Diencephalon (tissue), 1 donor: Measurements from ENCODE around the gene MAPK14. TPM values are rescaled to one million over a fixed set of nuclear protein-coding genes. Genes with fewer than 3 reads are reported as not detected.

Source experiments
- total RNA-seq: library from RNA; depleted of rRNA; stranded (reverse); fragments of >200 nt; gene quantifications from one replicate; pipeline ENCODE4 v1.2.3, GENCODE V29; 2014

Gene MAPK14
- 39.4 TPM for total RNA-seq

DNA sequence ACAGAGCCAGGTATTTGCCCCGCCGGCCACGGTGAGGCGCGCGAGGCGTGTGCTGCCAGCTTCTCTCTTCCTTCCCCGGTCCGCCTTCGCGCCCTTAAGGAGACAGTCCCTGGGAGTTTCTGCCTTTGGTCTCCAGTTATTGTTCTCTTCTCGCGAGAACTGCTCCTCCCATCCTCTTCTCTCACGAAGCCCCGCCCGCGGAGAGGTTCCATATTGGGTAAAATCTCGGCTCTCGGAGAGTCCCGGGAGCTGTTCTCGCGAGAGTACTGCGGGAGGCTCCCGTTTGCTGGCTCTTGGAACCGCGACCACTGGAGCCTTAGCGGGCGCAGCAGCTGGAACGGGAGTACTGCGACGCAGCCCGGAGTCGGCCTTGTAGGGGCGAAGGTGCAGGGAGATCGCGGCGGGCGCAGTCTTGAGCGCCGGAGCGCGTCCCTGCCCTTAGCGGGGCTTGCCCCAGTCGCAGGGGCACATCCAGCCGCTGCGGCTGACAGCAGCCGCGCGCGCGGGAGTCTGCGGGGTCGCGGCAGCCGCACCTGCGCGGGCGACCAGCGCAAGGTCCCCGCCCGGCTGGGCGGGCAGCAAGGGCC, at the start of gene MAPK14:
TSS of gene MAPK14 (plus strand) at position 308 of the 587 bp plus-strand sequence. CDS start 350 bp downstream, outside the sequence.

DNA sequence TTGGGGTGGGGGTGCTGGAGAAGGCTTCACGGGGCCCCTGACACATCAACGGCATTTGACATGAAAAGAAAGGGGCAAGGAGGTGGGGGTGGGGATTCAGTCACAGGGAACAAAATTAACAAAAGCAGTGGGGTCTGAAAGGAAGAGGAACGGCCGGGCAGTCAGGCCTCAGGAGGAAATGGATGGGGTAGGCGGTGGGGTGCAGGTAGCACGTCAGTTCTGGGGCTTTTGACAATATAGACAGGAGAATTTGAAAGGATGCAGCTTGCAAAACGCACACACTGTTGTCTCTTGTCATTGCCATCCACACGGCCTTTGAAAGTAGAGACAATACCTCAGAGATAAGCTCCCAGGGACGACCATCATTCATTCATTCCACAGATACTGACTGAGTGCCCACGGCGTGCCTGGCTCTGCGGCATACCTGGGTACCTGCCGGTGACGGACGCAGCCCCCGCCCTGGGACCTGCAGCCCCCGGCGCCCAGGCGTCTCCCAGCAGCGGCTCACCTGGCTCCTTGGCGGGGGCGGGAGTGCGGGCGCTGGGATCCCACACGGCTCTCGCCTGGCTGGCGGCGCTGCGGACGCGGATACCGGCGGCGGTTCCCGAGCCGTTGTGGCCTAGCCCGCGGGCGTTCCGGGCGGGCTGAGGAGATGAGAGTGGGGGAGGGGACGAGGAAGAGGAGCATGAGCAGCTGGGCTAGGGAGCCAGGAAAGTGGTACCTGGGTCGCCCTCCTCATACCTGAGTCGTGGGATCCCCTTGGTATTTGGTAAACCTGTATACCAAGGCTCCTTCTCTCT, 3.4 kb upstream of the MAPK14 start, which contains the start of gene SLC26A8:
TSS of gene SLC26A8 (minus strand) at position 646 of the 800 bp plus-strand sequence. CDS start 4,934 bp downstream, outside the sequence.

GRCh38 chr6:36129941-36130666, 102.5 kb downstream of the MAPK14 start, which contains the start of gene MAPK13:
Gene MAPK13 (plus strand): TSS chr6:36130513. CDS start chr6:36130583, 70 bp downstream.

Other genes with a start within 250 kb of the MAPK14 start
- gene CLPSL1, start 246.8 kb upstream of the MAPK14 start, total RNA-seq, result not detected
- gene CLPS, start 230.5 kb upstream of the MAPK14 start, total RNA-seq, result not detected
- 2.1 TPM for gene LHFPL5, start 222.5 kb upstream of the MAPK14 start, total RNA-seq
- 87.7 TPM for gene SRPK1, start 106.7 kb upstream of the MAPK14 start, total RNA-seq
- gene SLC26A8, start 3.2 kb upstream of the MAPK14 start, total RNA-seq, result 9.0 TPM
- gene MAPK13, start 102.7 kb downstream of the MAPK14 start, total RNA-seq, result 3.9 TPM
- gene BRPF3, start 168.9 kb downstream of the MAPK14 start, total RNA-seq, result 20.8 TPM
- gene PNPLA1, start 242.3 kb downstream of the MAPK14 start, total RNA-seq, result not detected